ENCODE data around the gene FAM171A1.
"Not testable (repeated sequence)": the region's sequence is repeated elsewhere in the genome, so short reads cannot be mapped to it uniquely, and the experiment has no call there.

Gene FAM171A1

DNA sequence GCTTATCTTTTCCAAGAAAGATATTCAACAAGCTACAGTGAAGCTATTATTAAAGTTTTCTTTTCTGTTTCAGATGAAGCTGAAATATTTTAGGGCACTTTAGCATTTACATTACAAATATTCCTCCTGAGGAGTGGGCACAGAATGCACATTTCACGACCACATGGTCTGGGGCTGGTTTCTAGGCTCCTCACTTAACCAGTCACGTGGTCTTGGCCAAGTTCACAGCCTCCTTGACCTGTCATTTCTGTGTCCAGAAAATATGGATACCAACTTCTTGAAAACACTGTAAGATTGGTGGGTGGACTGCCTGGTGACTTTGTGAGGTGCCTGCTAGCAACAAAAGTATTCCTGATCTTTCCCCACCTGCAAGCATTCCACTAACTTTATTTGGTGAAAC, 70.9 kb downstream of the FAM171A1 start:
- Histone ChIP-seq H3K4me1 (ENCODE audit: control insufficient read depth, insufficient read depth, low read length) (peaks cover 14% of the 10 kb centered on the region), H3K9ac (ENCODE audit: low read length) (no peak overlapping the region), H3K36me3 (ENCODE audit: control insufficient read depth, insufficient read depth, low read length, severe bottlenecking) (no peaks in the 10 kb centered on the region), H3K4me3 (ENCODE audit: low read length) (no peak overlapping the region), H3K9me3 (ENCODE audit: control insufficient read depth, low read length) (no peaks in the 10 kb centered on the region), H3K27me3 (replicated peaks; ENCODE audit: control insufficient read depth, insufficient read depth, low read length) (no peaks in the 10 kb centered on the region)
- DNase-seq (ENCODE audit: low read depth) = no peak

- Histone ChIP-seq H3K9me3 (ENCODE audit: control insufficient read depth, low read length) (no peaks in the 10 kb centered on the region), H3K27me3 (replicated peaks; ENCODE audit: control insufficient read depth, insufficient read depth, low read length) (no peaks in the 10 kb centered on the region), H3K36me3 (ENCODE audit: control insufficient read depth, insufficient read depth, low read length, severe bottlenecking) (no peaks in the 10 kb centered on the region), H3K4me3 (ENCODE audit: low read length) (no peak overlapping the region), H3K9ac (ENCODE audit: low read length) (no peak overlapping the region), H3K4me1 (ENCODE audit: control insufficient read depth, insufficient read depth, low read length) (peaks cover 25% of the 10 kb centered on the region)
- DNase-seq (ENCODE audit: low read depth) = no peak
Observed at GRCh38 chr10:15296701-15297100, 74.4 kb downstream of the FAM171A1 start.

GRCh38 chr10:15295537-15296325, 75.4 kb downstream of the FAM171A1 start:
- Histone ChIP-seq H3K4me1 (ENCODE audit: control insufficient read depth, insufficient read depth, low read length) (peaks cover 21% of the 10 kb centered on the region), H3K36me3 (ENCODE audit: control insufficient read depth, insufficient read depth, low read length, severe bottlenecking) (no peaks in the 10 kb centered on the region), H3K9ac (ENCODE audit: low read length) (no peak overlapping the region), H3K4me3 (ENCODE audit: low read length) (no peak overlapping the region), H3K27me3 (replicated peaks; ENCODE audit: control insufficient read depth, insufficient read depth, low read length) (no peaks in the 10 kb centered on the region), H3K9me3 (ENCODE audit: control insufficient read depth, low read length) (no peaks in the 10 kb centered on the region)
- no peak for DNase-seq (ENCODE audit: low read depth)

GRCh38 chr10:15293862-15294842, 76.9 kb downstream of the FAM171A1 start:
- peak; percentile 58 for DNase-seq (ENCODE audit: low read depth)
- Histone ChIP-seq H3K36me3 (ENCODE audit: control insufficient read depth, insufficient read depth, low read length, severe bottlenecking) (no peaks in the 10 kb centered on the region), H3K9me3 (ENCODE audit: control insufficient read depth, low read length) (no peaks in the 10 kb centered on the region), H3K27me3 (replicated peaks; ENCODE audit: control insufficient read depth, insufficient read depth, low read length) (no peaks in the 10 kb centered on the region), H3K4me3 (ENCODE audit: low read length) (peak overlapping the region; percentile 0), H3K4me1 (ENCODE audit: control insufficient read depth, insufficient read depth, low read length) (peaks cover 11% of the 10 kb centered on the region), H3K9ac (ENCODE audit: low read length) (no peak overlapping the region)

DNA sequence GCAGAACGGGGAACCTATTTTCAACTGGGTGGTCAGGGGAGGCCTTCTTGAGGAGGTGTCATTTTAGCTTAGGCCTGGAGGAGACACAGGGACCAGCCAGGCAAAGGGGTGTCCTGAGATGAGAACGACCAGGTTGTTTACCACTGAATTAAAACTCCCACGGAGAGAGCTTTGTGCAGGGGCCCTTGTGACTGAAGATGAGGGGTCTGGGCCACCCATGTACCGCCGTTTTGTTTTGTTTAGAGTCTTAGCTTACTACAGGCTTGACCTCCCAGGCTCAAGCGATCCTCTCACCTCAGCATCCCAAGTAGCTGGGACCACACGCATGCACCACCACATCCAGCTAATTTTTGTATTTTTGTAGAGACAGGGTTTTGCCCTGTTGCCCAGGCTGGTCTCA, 80.4 kb downstream of the FAM171A1 start:
- no peaks in the 10 kb centered on the region for H3K36me3 ChIP-seq (ENCODE audit: control insufficient read depth, insufficient read depth, low read length, severe bottlenecking)
- DNase-seq (ENCODE audit: low read depth) = no peak
- peaks cover 11% of the 10 kb centered on the region for H3K4me1 ChIP-seq (ENCODE audit: control insufficient read depth, insufficient read depth, low read length)
- H3K27me3 ChIP-seq (replicated peaks; ENCODE audit: control insufficient read depth, insufficient read depth, low read length) = no peaks in the 10 kb centered on the region
- H3K4me3 ChIP-seq (ENCODE audit: low read length) = no peak overlapping the region
- H3K9me3 ChIP-seq (ENCODE audit: control insufficient read depth, low read length) = no peaks in the 10 kb centered on the region
- H3K9ac ChIP-seq (ENCODE audit: low read length) = no peak overlapping the region

DNA sequence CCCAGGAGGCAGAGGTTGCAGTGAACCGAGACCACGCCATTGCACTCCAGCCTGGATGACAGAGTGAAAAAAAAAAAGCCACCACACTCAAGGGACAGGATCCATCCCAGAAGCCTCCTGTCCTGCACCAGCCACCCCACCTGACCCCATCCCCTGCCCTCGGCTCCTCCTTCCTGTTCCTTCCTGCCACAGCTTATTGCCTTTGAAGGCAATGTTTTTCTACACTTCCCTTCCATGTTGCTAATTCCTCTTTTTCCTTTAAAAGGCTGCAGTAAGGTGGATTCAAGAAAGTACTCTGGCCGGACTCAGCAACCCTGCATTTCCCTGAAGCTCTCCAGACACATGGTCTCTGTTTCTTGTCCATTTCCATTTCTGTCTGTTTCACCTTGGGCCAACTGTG, 80.9 kb downstream of the FAM171A1 start:
- no peak overlapping the region for H3K4me3 ChIP-seq (ENCODE audit: low read length)
- peaks cover 11% of the 10 kb centered on the region for H3K4me1 ChIP-seq (ENCODE audit: control insufficient read depth, insufficient read depth, low read length)
- no peak overlapping the region for H3K9ac ChIP-seq (ENCODE audit: low read length)
- no peaks in the 10 kb centered on the region for H3K36me3 ChIP-seq (ENCODE audit: control insufficient read depth, insufficient read depth, low read length, severe bottlenecking)
- H3K27me3 ChIP-seq (replicated peaks; ENCODE audit: control insufficient read depth, insufficient read depth, low read length) = no peaks in the 10 kb centered on the region
- DNase-seq (ENCODE audit: low read depth) = no peak
- no peaks in the 10 kb centered on the region for H3K9me3 ChIP-seq (ENCODE audit: control insufficient read depth, low read length)

DNA sequence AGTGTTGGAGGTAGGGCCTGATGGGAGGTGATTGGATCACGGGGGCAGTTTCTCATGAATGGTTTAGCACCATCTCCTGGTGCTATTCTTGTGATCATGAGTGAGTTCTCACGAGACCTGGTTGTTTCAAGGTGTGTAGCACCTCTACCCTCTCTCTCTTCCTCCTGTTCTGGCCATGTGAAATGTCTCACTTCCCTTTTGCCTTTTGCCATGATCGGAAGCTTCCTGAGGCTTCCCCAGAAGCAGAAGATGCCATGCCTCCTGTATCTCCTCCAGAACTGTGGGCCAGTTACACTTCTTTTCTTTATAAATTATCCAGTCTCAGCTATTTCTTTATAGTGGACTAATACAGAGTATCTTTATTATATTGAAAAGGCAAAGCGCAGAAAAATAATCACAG, 90.1 kb downstream of the FAM171A1 start:
- no peak overlapping the region for H3K9ac ChIP-seq (ENCODE audit: low read length)
- H3K4me3 ChIP-seq (ENCODE audit: low read length) = no peak overlapping the region
- no peaks in the 10 kb centered on the region for H3K9me3 ChIP-seq (ENCODE audit: control insufficient read depth, low read length)
- no peak for DNase-seq (ENCODE audit: low read depth)
- no peaks in the 10 kb centered on the region for H3K4me1 ChIP-seq (ENCODE audit: control insufficient read depth, insufficient read depth, low read length)
- no peaks in the 10 kb centered on the region for H3K27me3 ChIP-seq (replicated peaks; ENCODE audit: control insufficient read depth, insufficient read depth, low read length)
- H3K36me3 ChIP-seq (ENCODE audit: control insufficient read depth, insufficient read depth, low read length, severe bottlenecking) = peaks cover 28% of the 10 kb centered on the region

DNA sequence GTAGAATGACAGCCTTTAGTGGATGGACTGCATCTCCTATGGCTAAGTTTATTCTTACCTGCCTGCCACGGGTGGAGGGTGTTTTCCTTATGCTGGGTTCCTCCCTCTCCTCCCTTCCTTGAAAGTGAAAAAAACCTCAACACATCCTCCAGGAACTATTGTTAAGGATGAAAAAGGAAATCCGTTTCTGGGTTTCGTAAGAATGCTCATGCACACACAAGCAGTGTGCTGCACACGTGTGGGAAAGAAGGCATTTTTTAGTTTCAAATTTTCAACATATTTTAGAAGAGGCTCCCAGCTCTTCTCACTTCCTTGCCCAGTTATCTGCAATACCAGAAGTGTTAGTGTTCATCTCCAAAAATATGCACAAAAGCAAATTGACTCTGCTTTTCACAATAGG, 90.6 kb downstream of the FAM171A1 start:
- H3K36me3 ChIP-seq (ENCODE audit: control insufficient read depth, insufficient read depth, low read length, severe bottlenecking) = peaks cover 28% of the 10 kb centered on the region
- H3K4me1 ChIP-seq (ENCODE audit: control insufficient read depth, insufficient read depth, low read length) = no peaks in the 10 kb centered on the region

GRCh38 chr10:15279236-15279635, 91.9 kb downstream of the FAM171A1 start:
- Histone ChIP-seq H3K36me3 (ENCODE audit: control insufficient read depth, insufficient read depth, low read length, severe bottlenecking) (peaks cover 28% of the 10 kb centered on the region), H3K4me3 (ENCODE audit: low read length) (no peak overlapping the region), H3K4me1 (ENCODE audit: control insufficient read depth, insufficient read depth, low read length) (no peaks in the 10 kb centered on the region), H3K9ac (ENCODE audit: low read length) (no peak overlapping the region), H3K27me3 (replicated peaks; ENCODE audit: control insufficient read depth, insufficient read depth, low read length) (no peaks in the 10 kb centered on the region), H3K9me3 (ENCODE audit: control insufficient read depth, low read length) (no peaks in the 10 kb centered on the region)
- DNase-seq (ENCODE audit: low read depth) = no peak

More for the DNA sequence above, 90.6 kb downstream of the FAM171A1 start:
- Histone ChIP-seq H3K4me3 (ENCODE audit: low read length) (no peak overlapping the region), H3K27me3 (replicated peaks; ENCODE audit: control insufficient read depth, insufficient read depth, low read length) (no peaks in the 10 kb centered on the region), H3K9me3 (ENCODE audit: control insufficient read depth, low read length) (no peaks in the 10 kb centered on the region), H3K9ac (ENCODE audit: low read length) (no peak overlapping the region)
- DNase-seq (ENCODE audit: low read depth) = no peak

GRCh38 chr10:15278786-15279185, 92.3 kb downstream of the FAM171A1 start:
- H3K9me3 ChIP-seq (ENCODE audit: control insufficient read depth, low read length) = no peaks in the 10 kb centered on the region
- no peaks in the 10 kb centered on the region for H3K27me3 ChIP-seq (replicated peaks; ENCODE audit: control insufficient read depth, insufficient read depth, low read length)
- no peak overlapping the region for H3K9ac ChIP-seq (ENCODE audit: low read length)
- no peak for DNase-seq (ENCODE audit: low read depth)
- no peaks in the 10 kb centered on the region for H3K4me1 ChIP-seq (ENCODE audit: control insufficient read depth, insufficient read depth, low read length)
- H3K4me3 ChIP-seq (ENCODE audit: low read length) = no peak overlapping the region
- peaks cover 28% of the 10 kb centered on the region for H3K36me3 ChIP-seq (ENCODE audit: control insufficient read depth, insufficient read depth, low read length, severe bottlenecking)

DNA sequence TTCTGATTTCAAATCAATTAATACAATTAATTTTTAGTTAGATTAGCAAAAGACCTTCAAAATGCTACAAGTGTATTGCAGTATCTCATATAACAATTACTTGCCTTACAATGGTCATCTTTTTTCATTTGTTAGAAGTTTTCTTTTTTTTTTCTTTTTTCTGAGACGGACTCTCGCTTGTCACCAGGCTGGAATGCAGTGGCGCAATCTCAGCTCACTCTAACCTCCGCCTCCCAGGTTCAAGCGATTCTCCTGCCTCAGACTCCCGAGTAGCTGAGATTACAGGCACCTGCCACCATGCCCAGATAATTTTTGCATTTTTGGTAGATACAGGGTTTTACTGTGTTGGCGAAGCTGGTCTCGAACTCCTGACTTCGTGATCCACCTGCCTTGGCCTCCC, 95.0 kb downstream of the FAM171A1 start:
- H3K27me3 ChIP-seq (replicated peaks; ENCODE audit: control insufficient read depth, insufficient read depth, low read length); DNase-seq (ENCODE audit: low read depth); H3K36me3 ChIP-seq (ENCODE audit: control insufficient read depth, insufficient read depth, low read length, severe bottlenecking); H3K9ac ChIP-seq (ENCODE audit: low read length); H3K9me3 ChIP-seq (ENCODE audit: control insufficient read depth, low read length); H3K4me1 ChIP-seq (ENCODE audit: control insufficient read depth, insufficient read depth, low read length); H3K4me3 ChIP-seq (ENCODE audit: low read length): not testable (repeated sequence)
